Esophagus muscularis mucosa (tissue), 2 donors: ENCODE measurements around the gene SMC4.

Source experiments
- POLR2A ChIP-seq: fragments of 450-650 bp; IDR thresholded peaks from one replicate; pipeline ENCODE4 v1.6.1; 2017; ENCODE audit warnings: antibody characterized with exemption, moderate library complexity, mild to moderate bottlenecking, low read depth
- POLR2AphosphoS5 ChIP-seq, 2 donors: sonication (generic); formaldehyde crosslinking; IDR thresholded peaks; one replicate each; pipeline ENCODE4 v1.6.1; 2017; ENCODE audit warnings: antibody characterized with exemption in 2 of 2

DNA sequence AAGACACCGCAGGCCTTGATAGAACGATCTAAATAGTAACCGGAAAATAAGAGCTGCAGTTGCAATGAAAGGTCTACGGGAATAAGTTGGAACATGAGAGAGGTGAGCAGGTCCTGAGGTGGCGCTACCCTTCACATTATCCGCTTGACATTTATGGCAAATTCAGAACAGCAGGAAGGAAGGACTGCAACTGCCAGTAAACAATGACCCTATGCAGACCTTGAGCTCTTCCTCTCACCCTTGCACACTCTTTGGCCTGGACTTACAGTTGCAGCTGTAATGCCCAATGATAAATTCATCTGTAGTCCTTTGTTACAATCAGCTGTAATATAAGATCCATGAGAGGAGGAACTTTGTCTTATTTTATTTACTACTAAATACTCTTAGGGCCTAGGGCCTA lies 82.4 kb downstream of the SMC4 start:
- no peak for TF ChIP-seq POLR2A
- no peak for TF ChIP-seq POLR2AphosphoS5 (IDR thresholded peaks at IDR 0.05)
